Gastrocnemius medialis (tissue), 4 donors: Measurements from ENCODE around the gene ALG6. TPM values are rescaled to one million over a fixed set of nuclear protein-coding genes. Genes with fewer than 3 reads are reported as not detected.

Experiments
- ATAC-seq, 2 donors: fragments of 150-250 bp; one replicate each; pipeline ENCODE4 v1.9.1; 2016
- DNase-seq, 2 donors: peaks; one replicate each; pipeline ENCODE4 v3.0.0-alpha.2; 2019
- H3K27ac ChIP-seq, 4 donors: fragments of 200-600 bp; sonication (generic); 1 replicate in 1 of 4; 2 replicates in 3 of 4; pipeline ENCODE4 v1.5.1; 2016 to 2018; ENCODE audit warnings: mild to moderate bottlenecking in 2 of 4, moderate library complexity in 1 of 4
- H3K27me3 ChIP-seq, 3 donors: fragments of 200-600 bp; sonication (generic) in 2 of 3; 1 replicate in 1 of 3; 2 replicates in 2 of 3; pipeline versions ENCODE4 v1.5.1 to v1.6.0; 2016 to 2019; ENCODE audit warnings: mild to moderate bottlenecking in 1 of 3, moderate library complexity in 1 of 3
- H3K36me3 ChIP-seq, 2 donors: fragments of 200-600 bp; sonication (generic) in 1 of 2; one replicate each; pipeline ENCODE4 v1.5.1; 2017 to 2018
- H3K4me1 ChIP-seq, 2 donors: fragments of 200-600 bp; sonication (generic) in 1 of 2; one replicate each; pipeline ENCODE4 v1.5.1; 2016 to 2017; ENCODE audit warnings: mild to moderate bottlenecking in 2 of 2
- H3K4me3 ChIP-seq, 4 donors: fragments of 200-600 bp; sonication (generic) in 3 of 4; 1 replicate in 1 of 4; 2 replicates in 3 of 4; pipeline ENCODE4 v1.5.1; 2016 to 2019; ENCODE audit warnings: mild to moderate bottlenecking in 2 of 4
- H3K9me3 ChIP-seq, 3 donors: fragments of 200-600 bp; sonication (generic) in 2 of 3; 1 replicate in 1 of 3; 2 replicates in 2 of 3; pipeline ENCODE4 v1.5.1; 2016 to 2019
- POLR2A ChIP-seq, 2 donors: fragments of 450-650 bp; IDR thresholded peaks; one replicate each; pipeline ENCODE4 v1.6.1; 2017; ENCODE audit warnings: antibody characterized with exemption in 2 of 2, mild to moderate bottlenecking in 2 of 2, moderate library complexity in 2 of 2
- in situ Hi-C, 4 donors: fragments of 200-750 bp; cut with MboI; loops; one replicate each; pipeline versions ENCODE4 v1.15.0 to v1.8.0; 2017; ENCODE audit warnings: low sequenced_read_pairs in 4 of 4
- intact Hi-C: fragments of 100-400 bp; cut with DNase I; formaldehyde crosslinking; loops from one replicate; pipeline ENCODE4 v1.15.1; 2023; ENCODE audit warnings: low total_unique reads
- total RNA-seq, 4 donors: library from RNA; depleted of rRNA; stranded (reverse); fragments of >200 nt; gene quantifications; one replicate each; pipeline versions ENCODE4 v1.1.0 to v1.2.3, GENCODE V29; 2016
- TF ChIP-seq, protein P1 (sequence below), 5 experiments: fragments of 450-650 bp in 3 of 5; fragments of 200-600 bp in 2 of 5; sonication (generic) in 2 of 5; IDR thresholded peaks in 4 of 5; conservative IDR thresholded peaks in 1 of 5; 1 replicate in 4 of 5; 2 replicates in 1 of 5; pipeline ENCODE4 v1.5.1; 2016 to 2019; ENCODE audit warnings: antibody characterized with exemption in 5 of 5, mild to moderate bottlenecking in 3 of 5, moderate library complexity in 3 of 5

Gene ALG6
- total RNA-seq, 4 donors from 2014 or later: 2.3 to 9.5 (median 5.7) TPM

DNA sequence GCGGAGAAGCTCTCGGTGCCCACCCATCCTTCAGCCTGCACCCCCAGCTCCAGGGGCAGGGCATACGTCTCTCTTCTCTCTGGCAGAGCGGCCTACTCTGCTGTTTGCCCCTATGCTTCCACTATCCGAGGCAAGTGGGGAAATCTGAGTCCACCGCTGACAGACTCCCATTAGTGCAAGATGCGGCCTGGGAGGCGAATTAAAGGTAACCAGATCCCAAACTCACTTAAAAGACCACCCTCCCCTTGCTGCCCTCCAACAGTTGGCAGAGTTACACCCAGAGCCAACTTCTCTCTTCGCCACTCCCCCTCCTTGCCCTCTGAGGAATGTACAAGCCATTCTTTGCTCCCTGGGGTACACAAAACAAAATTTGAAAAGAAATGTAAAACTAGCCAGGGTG is 38.6 kb upstream of the ALG6 start:
- Histone ChIP-seq H3K27ac (no peak overlapping the region), H3K27me3 (peaks cover 86 to 98% (median 94%) of the 10 kb centered on the region in 3 donors), H3K9me3 (no peaks in the 10 kb centered on the region), H3K36me3 (no peaks in the 10 kb centered on the region), H3K4me1 (peaks cover 0 to 3% of the 10 kb centered on the region in 2 donors), H3K4me3 (no peak overlapping the region)
- TF ChIP-seq, protein P1, sequence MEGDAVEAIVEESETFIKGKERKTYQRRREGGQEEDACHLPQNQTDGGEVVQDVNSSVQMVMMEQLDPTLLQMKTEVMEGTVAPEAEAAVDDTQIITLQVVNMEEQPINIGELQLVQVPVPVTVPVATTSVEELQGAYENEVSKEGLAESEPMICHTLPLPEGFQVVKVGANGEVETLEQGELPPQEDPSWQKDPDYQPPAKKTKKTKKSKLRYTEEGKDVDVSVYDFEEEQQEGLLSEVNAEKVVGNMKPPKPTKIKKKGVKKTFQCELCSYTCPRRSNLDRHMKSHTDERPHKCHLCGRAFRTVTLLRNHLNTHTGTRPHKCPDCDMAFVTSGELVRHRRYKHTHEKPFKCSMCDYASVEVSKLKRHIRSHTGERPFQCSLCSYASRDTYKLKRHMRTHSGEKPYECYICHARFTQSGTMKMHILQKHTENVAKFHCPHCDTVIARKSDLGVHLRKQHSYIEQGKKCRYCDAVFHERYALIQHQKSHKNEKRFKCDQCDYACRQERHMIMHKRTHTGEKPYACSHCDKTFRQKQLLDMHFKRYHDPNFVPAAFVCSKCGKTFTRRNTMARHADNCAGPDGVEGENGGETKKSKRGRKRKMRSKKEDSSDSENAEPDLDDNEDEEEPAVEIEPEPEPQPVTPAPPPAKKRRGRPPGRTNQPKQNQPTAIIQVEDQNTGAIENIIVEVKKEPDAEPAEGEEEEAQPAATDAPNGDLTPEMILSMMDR (IDR thresholded peaks at IDR 0.05 in 4 of 5, conservative IDR thresholded peaks at IDR 0.05 in 1 of 5): no peak
- no peak for TF ChIP-seq POLR2A (IDR thresholded peaks at IDR 0.05)
- intact Hi-C loops: loop anchor here (5.0 kb wide), 3 partner anchors 39 to 209 kb away; partner anchors contain the start of gene ALG6
- in situ Hi-C loops: no loop called here
- DNase-seq (no peak), ATAC-seq (no peak)

DNA sequence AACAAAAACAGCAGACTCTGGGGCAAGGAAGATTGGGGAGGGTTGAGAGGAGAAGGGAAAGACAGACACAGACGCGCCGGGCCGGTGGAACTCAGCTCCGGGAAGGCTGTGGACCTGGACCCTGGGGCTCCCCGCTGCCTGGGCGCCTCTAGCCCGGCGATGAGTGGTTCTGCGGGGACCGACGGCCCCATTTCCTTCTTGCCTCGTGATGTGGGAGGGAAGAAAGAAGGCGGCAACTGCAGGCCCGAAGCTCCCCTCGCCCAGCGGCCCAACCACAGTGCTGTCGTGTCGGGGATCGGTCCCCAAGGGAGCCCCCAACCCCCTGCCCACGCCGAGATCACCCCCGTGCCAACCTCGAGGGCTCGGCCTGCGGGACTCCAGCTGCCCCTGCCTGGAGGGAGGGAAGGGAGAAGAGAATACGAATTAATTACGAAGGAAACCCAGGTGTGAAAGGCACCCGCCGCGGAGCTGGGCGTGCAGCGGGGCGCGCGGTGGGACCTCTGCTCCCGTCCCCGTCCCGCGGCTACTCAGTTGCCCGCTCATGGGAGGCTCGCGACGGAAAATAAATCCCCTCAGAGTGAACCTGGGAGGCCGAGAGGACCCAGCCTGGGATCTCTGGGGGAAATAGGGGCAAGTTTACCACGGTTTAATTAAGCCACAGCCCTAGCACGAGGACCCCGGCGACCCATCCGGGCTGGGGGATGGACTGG is 37.7 kb upstream of the ALG6 start:
- no peak for ATAC-seq
- Histone ChIP-seq H3K27me3 (peaks cover 76 to 88% (median 84%) of the 10 kb centered on the region in 3 donors), H3K4me1 (no peaks in the 10 kb centered on the region), H3K4me3 (no peak overlapping the region), H3K27ac (no peak overlapping the region), H3K9me3 (no peaks in the 10 kb centered on the region), H3K36me3 (no peaks in the 10 kb centered on the region)
- TF ChIP-seq POLR2A (IDR thresholded peaks at IDR 0.05): no peak
- TF ChIP-seq, protein P1 (IDR thresholded peaks at IDR 0.05 in 4 of 5, conservative IDR thresholded peaks at IDR 0.05 in 1 of 5): no peak
- DNase-seq: no peak
- in situ Hi-C loops (no loop called here), intact Hi-C loops (loop anchor here (5.0 kb wide), 3 partner anchors 38 to 208 kb away; partner anchors contain the start of gene ALG6)

DNA sequence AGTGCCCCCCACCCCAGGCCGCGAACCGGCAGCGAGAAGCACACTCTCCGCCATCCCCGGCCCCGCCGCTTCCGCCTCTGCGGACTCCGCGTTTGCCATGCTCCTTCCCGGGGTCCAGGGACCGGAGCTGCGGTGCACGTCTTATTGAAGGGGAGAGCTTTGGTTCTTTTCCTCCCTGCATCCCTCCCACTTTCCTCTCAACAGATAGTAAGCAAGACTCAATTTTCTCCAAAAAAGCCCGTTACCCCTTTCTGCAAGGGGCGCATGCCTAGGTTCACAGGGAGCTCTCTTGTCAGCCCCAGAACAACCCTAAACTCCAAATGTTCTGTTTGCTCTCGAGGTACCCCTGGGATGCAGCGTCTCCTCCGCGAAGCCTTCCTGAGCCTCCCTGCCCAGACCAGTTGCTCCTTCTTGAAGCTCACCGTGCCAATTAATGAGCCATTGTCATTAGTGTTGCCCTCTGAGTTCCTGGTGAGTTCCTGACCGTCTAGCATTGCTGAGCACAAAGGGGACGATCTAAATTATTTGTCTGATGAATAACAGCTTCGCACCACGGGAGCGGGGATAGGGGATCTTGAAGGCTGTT is 37.0 kb upstream of the ALG6 start:
- peaks cover 69 to 82% (median 79%) of the 10 kb centered on the region in 3 donors for H3K27me3 ChIP-seq

DNA sequence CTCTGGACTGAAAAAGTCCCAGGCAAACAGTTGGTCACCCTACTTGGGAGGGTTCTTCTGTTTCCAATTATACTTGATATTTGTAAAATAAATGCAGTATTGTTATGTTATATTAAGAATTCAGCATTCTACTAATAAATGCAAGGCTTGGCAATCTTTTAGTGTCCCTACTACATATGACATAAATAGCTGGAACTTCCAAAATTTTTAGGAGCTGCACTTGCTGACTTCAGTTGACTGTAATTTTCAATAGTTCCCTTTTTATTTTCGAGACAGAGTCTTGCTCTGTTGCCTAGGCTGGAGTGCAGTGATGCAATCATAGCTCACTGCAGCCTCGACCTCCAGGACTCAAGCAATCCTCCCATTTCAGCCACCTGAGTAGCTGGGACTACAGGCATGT is 25.0 kb upstream of the ALG6 start:
- H3K9me3 ChIP-seq: no peaks in the 10 kb centered on the region
- in situ Hi-C loops: no loop called here

More for the DNA sequence above, 37.0 kb upstream of the ALG6 start:
- H3K36me3 ChIP-seq: no peaks in the 10 kb centered on the region
- no peaks in the 10 kb centered on the region for H3K4me1 ChIP-seq
- no peak overlapping the region for H3K4me3 ChIP-seq
- H3K27ac ChIP-seq: no peak overlapping the region
- no peak for DNase-seq
- TF ChIP-seq, protein P1 (IDR thresholded peaks at IDR 0.05 in 4 of 5, conservative IDR thresholded peaks at IDR 0.05 in 1 of 5): no peak
- TF ChIP-seq POLR2A (IDR thresholded peaks at IDR 0.05): no peak
- in situ Hi-C loops (no loop called here), intact Hi-C loops (no loop called here)
- ATAC-seq: no peak
- no peaks in the 10 kb centered on the region for H3K9me3 ChIP-seq

More for the DNA sequence above, 25.0 kb upstream of the ALG6 start:
- Histone ChIP-seq H3K36me3 (no peaks in the 10 kb centered on the region), H3K4me1 (no peaks in the 10 kb centered on the region), H3K4me3 (no peak overlapping the region), H3K27ac (no peak overlapping the region), H3K27me3 (no peaks in the 10 kb centered on the region)
- intact Hi-C loops: no loop called here
- ATAC-seq (no peak), DNase-seq (no peak)
- TF ChIP-seq POLR2A (IDR thresholded peaks at IDR 0.05): no peak
- TF ChIP-seq, protein P1 (IDR thresholded peaks at IDR 0.05 in 4 of 5, conservative IDR thresholded peaks at IDR 0.05 in 1 of 5): no peak
